Fibroblast of skin of scalp (primary cell): ENCODE data around the gene CENPS. TPM values are rescaled to one million over a fixed set of nuclear protein-coding genes. Genes with fewer than 3 reads are reported as not detected.
"Not testable (repeated sequence)": the region's sequence is repeated elsewhere in the genome, so short reads cannot be mapped to it uniquely, and the experiment has no call there.

Source experiments
- DNase-seq: peaks from one replicate; pipeline ENCODE4 v3.0.0-alpha.2; 2013
- polyA plus RNA-seq, 2 experiments: library from polyadenylated mRNA; unstranded; fragments of 120-200 nt; gene quantifications; one replicate each; pipeline ENCODE4 v1.2.1, GENCODE V29; 2013; ENCODE audit not compliant: insufficient read length in 2 of 2

Gene CENPS
- polyA plus RNA-seq (2013, experiment 1 of 2; ENCODE audit: insufficient read length) = 21.6 TPM
- polyA plus RNA-seq (2013, experiment 2 of 2; ENCODE audit: insufficient read length) = 20.6 TPM

DNA sequence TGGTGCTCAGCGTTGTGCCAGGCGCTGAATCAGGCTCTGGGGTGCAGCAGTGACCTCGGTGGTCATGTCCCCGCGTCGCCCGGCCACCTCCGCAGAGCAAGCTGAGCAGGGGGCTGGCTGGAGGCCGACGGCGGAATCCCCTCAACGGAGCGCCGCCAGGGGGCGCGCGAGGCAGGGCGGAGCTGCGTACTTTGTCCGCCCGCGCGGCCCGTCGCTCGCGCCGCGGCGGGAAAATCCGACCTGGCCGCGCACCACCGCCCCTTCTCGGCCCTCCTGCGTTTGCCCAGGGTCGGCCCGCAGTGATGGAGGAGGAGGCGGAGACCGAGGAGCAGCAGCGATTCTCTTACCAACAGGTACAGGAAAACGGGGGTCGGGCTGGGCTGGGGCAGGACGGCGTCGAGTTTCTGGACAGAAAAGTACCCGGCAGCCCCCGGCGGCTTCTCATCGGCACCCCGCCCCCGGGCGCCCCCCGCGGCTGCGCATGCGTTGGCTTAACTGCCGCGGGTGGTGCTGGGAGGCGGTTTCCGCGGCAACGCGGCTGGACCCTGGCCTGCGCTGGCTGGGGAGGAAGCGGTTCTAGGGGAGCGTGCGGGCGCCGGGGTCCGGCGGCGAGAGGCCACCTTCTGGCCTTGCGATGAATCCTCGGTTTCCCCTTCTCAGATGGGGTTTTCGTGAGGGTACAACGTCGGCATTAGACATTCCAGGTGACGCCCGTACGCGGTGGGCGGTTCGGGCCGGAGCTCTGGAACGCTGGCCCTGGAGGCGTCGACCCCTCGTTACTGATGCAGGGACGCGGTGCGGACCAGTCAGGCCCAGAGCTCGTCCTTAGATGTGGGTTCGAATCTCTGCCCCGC, at the start of gene CENPS:
Gene CENPS, plus strand, starts transcription at position 218 of the 854 bp plus-strand sequence. Its CDS starts 85 bp downstream, at position 303.
- peak; percentile 88 for DNase-seq

- peak; percentile 91 for DNase-seq
Measured at GRCh38 chr1:10380594-10381275, 49.5 kb upstream of the CENPS start.

DNA sequence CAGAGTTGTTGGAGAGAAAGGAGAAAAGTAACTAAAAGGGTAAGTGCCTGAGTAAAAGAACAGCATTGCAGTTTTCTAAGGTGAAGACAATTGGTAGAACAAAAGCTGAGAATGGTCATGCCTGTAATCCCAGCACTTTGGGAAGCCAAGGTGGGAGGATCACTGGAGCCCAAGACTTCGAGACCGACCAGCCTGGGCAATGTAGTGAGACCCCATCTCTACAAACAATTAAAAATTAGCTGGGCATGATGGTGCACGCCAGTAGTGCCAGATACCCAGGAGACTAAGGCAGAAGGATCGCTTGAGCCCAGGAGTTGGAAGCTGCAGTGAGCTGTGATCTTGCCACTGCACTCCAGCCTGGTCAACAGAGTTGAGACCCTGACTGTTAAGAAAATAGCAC, 46.6 kb upstream of the CENPS start:
- DNase-seq = no peak

GRCh38 chr1:10384219-10384618, 46.0 kb upstream of the CENPS start:
- no peak for DNase-seq

- DNase-seq = no peak
Measured at GRCh38 chr1:10386761-10387676, 43.2 kb upstream of the CENPS start.

- peak; percentile 80 for DNase-seq
Measured at GRCh38 chr1:10387677-10388386, 42.4 kb upstream of the CENPS start.

- DNase-seq = no peak
Measured at GRCh38 chr1:10388387-10388715, 41.9 kb upstream of the CENPS start.

DNA sequence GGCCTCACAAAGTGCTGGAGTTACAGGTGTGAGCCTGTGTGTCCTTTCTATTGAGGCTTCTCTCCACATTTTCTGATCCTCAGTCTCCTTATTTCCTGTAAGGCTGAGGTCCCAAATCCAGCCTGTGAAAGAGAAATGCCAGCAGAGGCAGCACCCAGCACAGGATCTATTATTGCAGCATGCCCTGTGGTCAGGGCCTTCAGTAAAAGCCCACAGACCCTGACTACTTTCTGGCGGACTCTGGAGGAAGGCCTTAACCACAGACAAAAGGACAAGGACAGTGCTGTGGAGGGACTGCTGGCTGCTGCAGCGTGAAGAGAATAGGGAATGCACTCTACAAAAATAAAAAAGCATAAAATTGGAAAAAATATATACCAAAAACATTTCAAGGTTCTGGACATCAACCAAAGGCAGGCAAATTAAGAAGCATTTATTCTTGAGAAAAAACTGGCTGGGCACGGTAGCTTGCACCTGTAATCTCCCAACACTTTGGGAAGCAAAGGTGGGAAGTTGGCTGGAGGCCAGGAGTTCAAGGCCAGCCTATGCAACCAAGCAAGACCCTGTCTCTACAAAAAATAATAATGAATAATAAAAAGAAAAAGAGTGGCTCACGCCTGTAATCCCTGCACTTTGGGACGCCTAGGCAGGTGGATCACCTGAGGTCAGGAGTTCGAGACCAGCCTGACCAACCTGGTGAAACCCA, 40.8 kb upstream of the CENPS start:
- DNase-seq = no peak

GRCh38 chr1:10396870-10397269, 33.4 kb upstream of the CENPS start:
- no peak for DNase-seq

GRCh38 chr1:10398278-10398733, 31.9 kb upstream of the CENPS start:
- DNase-seq = no peak

DNA sequence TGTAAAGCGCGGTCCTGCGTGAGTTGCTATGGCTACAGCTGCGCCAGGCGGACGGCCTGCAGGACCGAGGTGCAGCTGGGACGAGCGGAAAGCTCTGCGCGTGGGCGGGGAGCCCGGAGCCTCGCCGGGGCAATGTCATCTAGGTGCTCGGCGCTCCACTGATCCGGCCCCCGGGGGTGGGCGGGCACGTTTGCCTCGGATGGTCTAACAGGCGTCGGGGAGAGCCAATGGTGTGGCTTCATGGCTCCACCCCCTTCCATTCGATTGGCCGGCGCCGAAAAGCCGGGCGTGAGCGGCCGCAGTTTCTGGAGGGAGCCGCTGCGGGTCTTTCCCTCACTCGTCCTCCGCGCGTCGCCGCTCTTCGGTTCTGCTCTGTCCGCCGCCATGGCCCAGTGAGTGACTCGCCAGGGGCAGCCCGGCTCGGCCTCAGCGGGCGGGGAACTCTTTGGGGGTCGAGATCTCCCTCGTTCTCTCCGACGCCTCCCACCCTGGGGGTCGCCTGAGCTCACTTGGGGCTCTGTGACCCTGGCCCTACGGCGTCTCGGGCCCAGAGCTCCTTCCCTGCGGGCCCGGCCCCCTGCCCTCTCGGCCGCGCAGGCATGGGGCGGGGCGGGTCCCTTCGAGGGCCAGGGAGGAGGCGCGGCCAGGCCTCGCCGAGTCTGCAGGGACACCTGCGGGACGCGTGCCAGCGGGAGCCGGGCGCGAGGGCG, 31.3 kb upstream of the CENPS start, which contains the start of gene PGD:
Gene PGD, plus strand, starts transcription at position 331 of the 710 bp plus-strand sequence. Its CDS starts 54 bp downstream, at position 385.
- DNase-seq = peak; percentile 99

DNA sequence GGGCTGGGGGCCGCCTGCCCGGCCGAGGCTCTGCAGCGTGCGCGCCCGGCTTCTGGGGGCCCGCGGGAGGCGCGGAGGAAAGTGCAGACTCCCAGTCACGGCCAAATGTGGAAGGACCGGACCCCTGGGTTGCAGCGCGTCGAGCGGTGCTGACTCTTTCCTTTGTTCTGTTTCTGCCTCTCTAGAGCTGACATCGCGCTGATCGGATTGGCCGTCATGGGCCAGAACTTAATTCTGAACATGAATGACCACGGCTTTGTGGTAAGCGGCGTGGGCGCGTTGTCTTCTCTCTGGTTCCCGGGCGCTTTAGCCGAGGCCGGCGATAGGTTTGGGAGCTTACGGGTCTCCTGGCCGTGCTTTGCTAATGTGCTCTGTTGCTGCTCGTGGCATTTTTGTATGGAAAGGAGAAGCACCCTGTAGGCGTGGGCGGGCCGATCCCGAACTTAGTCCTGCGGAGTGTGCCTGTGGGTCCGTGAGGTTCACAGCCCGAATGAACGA, 30.7 kb upstream of the CENPS start:
- DNase-seq = peak; percentile 17

DNA sequence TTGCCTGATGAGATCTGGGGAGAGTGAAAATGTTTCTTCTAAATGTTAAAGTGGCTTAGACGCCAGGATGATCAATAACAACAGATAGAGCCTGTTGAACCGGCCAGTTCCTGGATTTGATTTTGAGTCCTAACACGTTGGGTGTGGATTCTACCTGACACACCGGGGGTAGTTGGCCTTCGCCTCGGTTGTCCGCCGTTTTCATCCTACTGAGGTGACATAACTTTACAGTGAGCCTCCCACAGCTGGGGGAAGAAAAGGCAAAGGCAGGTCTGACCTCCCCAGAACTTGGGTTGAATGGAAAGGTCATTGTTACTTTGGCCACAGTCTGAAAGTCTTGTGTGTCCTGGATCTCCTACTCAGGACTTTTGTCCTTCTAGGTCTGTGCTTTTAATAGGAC, 30.2 kb upstream of the CENPS start:
- DNase-seq = no peak

- DNase-seq = peak; percentile 75
Measured at GRCh38 chr1:10401281-10401680, 29.0 kb upstream of the CENPS start.

- no peak for DNase-seq
Measured at GRCh38 chr1:10402729-10403274, 27.4 kb upstream of the CENPS start.

DNA sequence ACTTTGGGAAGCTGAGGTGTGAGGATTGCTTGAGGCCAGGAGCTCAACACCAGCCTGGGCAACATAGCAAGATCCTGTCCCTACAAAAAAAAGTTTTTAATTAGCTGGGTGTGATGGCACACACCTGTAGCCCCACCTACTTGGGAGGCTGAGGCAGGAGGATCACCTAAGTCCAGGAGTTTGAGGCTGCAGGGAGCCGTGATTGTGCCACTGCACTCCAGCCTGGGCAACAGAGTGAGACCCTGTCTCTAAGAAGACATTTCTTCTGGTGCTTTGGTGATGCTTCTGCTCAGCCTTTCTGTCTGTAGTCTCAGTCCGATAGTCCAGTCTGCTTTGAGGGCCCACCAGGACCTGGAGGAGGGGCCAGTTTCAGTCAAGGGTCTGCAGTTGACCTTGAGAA, 23.0 kb upstream of the CENPS start:
- DNase-seq = no peak

DNA sequence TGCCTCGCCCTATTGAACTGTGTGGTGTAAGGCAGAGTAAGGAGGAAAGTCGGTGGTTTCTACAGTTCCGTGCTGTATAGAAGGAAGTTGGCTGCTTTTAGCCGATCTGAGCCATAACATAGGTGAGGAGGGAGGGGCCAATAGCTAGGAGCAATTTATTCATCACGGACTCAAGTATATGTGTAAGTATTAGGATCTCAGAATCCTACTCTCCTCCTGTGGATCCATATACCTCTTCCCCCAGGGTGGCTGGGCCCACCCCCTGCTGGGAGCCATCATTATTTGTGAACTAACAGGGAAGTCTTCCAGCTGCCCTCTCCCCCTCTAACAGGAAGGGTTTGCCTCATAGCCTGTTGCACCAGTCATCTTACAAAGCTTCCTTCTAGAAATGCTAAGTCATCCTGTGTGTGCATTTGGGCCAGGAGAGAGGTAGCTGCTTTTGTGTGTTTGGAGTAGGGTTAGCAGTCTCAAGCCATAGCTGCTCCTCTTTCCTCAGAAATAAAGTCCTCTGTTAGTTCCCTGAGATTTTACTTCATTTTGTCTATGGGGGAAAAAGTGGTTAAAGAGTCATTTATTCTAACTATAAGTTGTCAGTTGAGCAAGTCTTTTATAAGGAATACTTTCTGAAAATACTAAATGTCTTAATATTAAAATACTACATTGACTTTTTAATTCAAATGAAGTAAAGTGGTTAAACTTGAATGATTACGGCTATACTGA, 14.9 kb upstream of the CENPS start:
- DNase-seq = peak; percentile 70

GRCh38 chr1:10415967-10416366, 14.3 kb upstream of the CENPS start:
- DNase-seq = not testable (repeated sequence)

DNA sequence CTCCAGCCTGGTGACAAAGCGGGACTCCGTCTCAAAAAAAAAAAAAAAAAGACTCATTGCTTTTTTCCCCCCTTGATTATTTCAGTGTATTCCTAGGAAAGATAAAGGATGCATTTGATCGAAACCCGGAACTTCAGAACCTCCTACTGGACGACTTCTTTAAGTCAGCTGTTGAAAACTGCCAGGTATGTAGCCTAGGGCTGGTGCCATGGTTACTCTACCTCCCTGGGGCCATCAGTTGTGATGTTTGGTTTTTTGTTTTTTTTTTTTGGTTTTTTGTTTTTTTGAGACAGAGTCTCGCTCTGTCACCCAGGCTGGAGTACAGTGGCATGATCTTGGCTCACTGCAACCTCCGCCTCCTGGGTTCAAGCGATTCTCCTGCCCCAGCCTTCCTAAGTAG, 11.5 kb upstream of the CENPS start:
- not testable (repeated sequence) for DNase-seq
